Fibroblast of lung (primary cell): ENCODE data around the gene EPB41. TPM values are rescaled to one million over a fixed set of nuclear protein-coding genes. Genes with fewer than 3 reads are reported as not detected.

Experiments used
- DNase-seq, 2 donors: peaks; one replicate each; pipeline versions ENCODE4 v3.0.0 to v3.0.0-alpha.2; 2010; ENCODE audit warnings: low read depth in 2 of 2
- H2AFZ ChIP-seq: 2 replicates; pipeline ENCODE4 v1.5.1; 2012; ENCODE audit warnings: low read length, control low read depth, inconsistent platforms
- H3K27ac ChIP-seq: 2 replicates; pipeline ENCODE4 v1.5.1; 2011; ENCODE audit warnings: low read length, control low read depth; ENCODE audit not compliant: insufficient read depth
- H3K27me3 ChIP-seq: 2 replicates; pipeline ENCODE4 v1.5.1; 2011; ENCODE audit warnings: mild to moderate bottlenecking, low read length; ENCODE audit not compliant: control insufficient read depth, insufficient read depth
- H3K36me3 ChIP-seq: 2 replicates; pipeline ENCODE4 v1.5.1; 2011; ENCODE audit warnings: low read length; ENCODE audit not compliant: control insufficient read depth, insufficient read depth
- H3K4me1 ChIP-seq: 2 replicates; pipeline ENCODE4 v1.5.1; 2011; ENCODE audit warnings: low read length; ENCODE audit not compliant: control insufficient read depth, insufficient read depth; ENCODE audit errors: extremely low read depth
- H3K4me2 ChIP-seq: 2 replicates; pipeline ENCODE4 v1.5.1; 2011; ENCODE audit warnings: low read length, control low read depth; ENCODE audit not compliant: insufficient read depth; ENCODE audit errors: extremely low read depth
- H3K4me3 ChIP-seq, 4 experiments: fragments of 200-600 bp in 1 of 4; sonication (generic) in 1 of 4; replicated peaks in 1 of 4; 2 replicates each; pipeline ENCODE4 v1.5.1; 2011 to 2016; ENCODE audit warnings: low read length in 4 of 4, low read depth in 3 of 4, mild to moderate bottlenecking in 3 of 4, control low read depth in 2 of 4, inconsistent platforms in 1 of 4, mixed read lengths in 1 of 4; ENCODE audit not compliant: insufficient read depth in 1 of 4; ENCODE audit errors: control extremely low read depth in 1 of 4
- H3K79me2 ChIP-seq: 2 replicates; pipeline ENCODE4 v1.5.1; 2012; ENCODE audit warnings: mild to moderate bottlenecking, low read length, inconsistent platforms; ENCODE audit not compliant: control insufficient read depth, insufficient read depth
- H3K9ac ChIP-seq: 2 replicates; pipeline ENCODE4 v1.5.1; 2011; ENCODE audit warnings: mild to moderate bottlenecking, low read length, control low read depth; ENCODE audit not compliant: insufficient read depth
- H3K9me3 ChIP-seq: 2 replicates; pipeline ENCODE4 v1.5.1; 2012; ENCODE audit warnings: low read depth, low read length; ENCODE audit not compliant: control insufficient read depth, insufficient read depth
- H4K20me1 ChIP-seq: 2 replicates; pipeline ENCODE4 v1.5.1; 2011; ENCODE audit warnings: low read length; ENCODE audit not compliant: control insufficient read depth, insufficient read depth; ENCODE audit errors: extremely low read depth
- CTCF ChIP-seq, 2 donors: IDR thresholded peaks in 1 of 2; conservative IDR thresholded peaks in 1 of 2; 1 replicate in 1 of 2; 2 replicates in 1 of 2; pipeline ENCODE4 v1.5.1; 2011 to 2012; ENCODE audit warnings: low read length in 2 of 2, control low read depth in 1 of 2, inconsistent platforms in 1 of 2, low read depth in 1 of 2, mild to moderate bottlenecking in 1 of 2
- EZH2 ChIP-seq: IDR thresholded peaks from 2 replicates; pipeline ENCODE4 v1.5.1; 2012; ENCODE audit warnings: low read length, control low read depth, mild to moderate bottlenecking; ENCODE audit errors: missing control alignments
- polyA plus RNA-seq, 2 donors: library from polyadenylated mRNA; depleted of rRNA in 1 of 2; stranded (reverse) in 1 of 2; unstranded in 1 of 2; fragments of >200 nt; gene quantifications; 2 replicates each; pipeline ENCODE4 v1.2.1, GENCODE V29; 2011 to 2012; ENCODE audit warnings: missing spikeins in 1 of 2
- total RNA-seq: library from RNA; depleted of rRNA; stranded (reverse); fragments of >200 nt; gene quantifications from 2 replicates; pipeline ENCODE4 v1.2.1, GENCODE V29; 2014

Gene EPB41
- total and polyA plus RNA-seq, 2 donors (not counting 1 experiment from before 2014, with no cell fraction given) = 7.4 to 38.0 TPM

GRCh38 chr1:28913786-28914227, 562 bp upstream of the EPB41 start:
- Histone ChIP-seq H3K27ac (no peak overlapping the region), H4K20me1 (no peaks in the 10 kb centered on the region), H3K4me1 (no peaks in the 10 kb centered on the region), H3K4me2 (peak overlapping the region; percentile 26), H3K9ac (no peak overlapping the region), H2AFZ (peak overlapping the region; percentile 2), H3K4me3 (peak overlapping the region; percentile 7 to 64 (median 48)), H3K79me2 (no peaks in the 10 kb centered on the region), H3K27me3 (no peaks in the 10 kb centered on the region), H3K36me3 (no peaks in the 10 kb centered on the region), H3K9me3 (no peaks in the 10 kb centered on the region)
- TF ChIP-seq CTCF (conservative IDR thresholded peaks at IDR 0.05 in 1 of 2, IDR thresholded peaks at IDR 0.05 in 1 of 2; ENCODE audit: low read depth in 1 of 2, low read length in 2 of 2) (no peak), EZH2 (no peak)
- DNase-seq = no peak

- Histone ChIP-seq H3K4me1 (no peaks in the 10 kb centered on the region), H3K27ac (no peak overlapping the region), H2AFZ (peak overlapping the region; percentile 86), H3K79me2 (no peaks in the 10 kb centered on the region), H3K4me2 (peak overlapping the region; percentile 95), H4K20me1 (no peaks in the 10 kb centered on the region), H3K4me3 (peak overlapping the region; percentile 27 to 67 (median 59)), H3K36me3 (no peaks in the 10 kb centered on the region), H3K27me3 (no peaks in the 10 kb centered on the region), H3K9me3 (no peaks in the 10 kb centered on the region), H3K9ac (peak overlapping the region; percentile 25)
- peak; percentile 54 to 56 for DNase-seq
- TF ChIP-seq EZH2 (no peak), CTCF (conservative IDR thresholded peaks at IDR 0.05 in 1 of 2, IDR thresholded peaks at IDR 0.05 in 1 of 2; ENCODE audit: low read depth in 1 of 2, low read length in 2 of 2) (no peak)
These were observed 894 bp downstream of the EPB41 start for GRCh38 chr1:28915031-28915895.

GRCh38 chr1:28917757-28918118, 3.4 kb downstream of the EPB41 start:
- H3K27ac ChIP-seq = no peak overlapping the region
- H3K4me1 ChIP-seq = no peaks in the 10 kb centered on the region
- H4K20me1 ChIP-seq = no peaks in the 10 kb centered on the region
- no peaks in the 10 kb centered on the region for H3K79me2 ChIP-seq
- no peak for TF ChIP-seq EZH2
- no peak for TF ChIP-seq CTCF (conservative IDR thresholded peaks at IDR 0.05 in 1 of 2, IDR thresholded peaks at IDR 0.05 in 1 of 2; ENCODE audit: low read depth in 1 of 2, low read length in 2 of 2)
- H2AFZ ChIP-seq = no peak overlapping the region
- no peak for DNase-seq
- H3K36me3 ChIP-seq = no peaks in the 10 kb centered on the region
- H3K9ac ChIP-seq = no peak overlapping the region
- no peak overlapping the region for H3K4me2 ChIP-seq
- H3K27me3 ChIP-seq = no peaks in the 10 kb centered on the region
- no peak overlapping the region for H3K4me3 ChIP-seq
- no peaks in the 10 kb centered on the region for H3K9me3 ChIP-seq
